RKO (cell line): ENCODE measurements around the gene ANKRD44.

Experiments used
- DNase-seq: peaks from one replicate; pipeline ENCODE4 v3.0.0-alpha.2; 2016; ENCODE audit warnings: low spot score

ANKRD44 gene

DNA sequence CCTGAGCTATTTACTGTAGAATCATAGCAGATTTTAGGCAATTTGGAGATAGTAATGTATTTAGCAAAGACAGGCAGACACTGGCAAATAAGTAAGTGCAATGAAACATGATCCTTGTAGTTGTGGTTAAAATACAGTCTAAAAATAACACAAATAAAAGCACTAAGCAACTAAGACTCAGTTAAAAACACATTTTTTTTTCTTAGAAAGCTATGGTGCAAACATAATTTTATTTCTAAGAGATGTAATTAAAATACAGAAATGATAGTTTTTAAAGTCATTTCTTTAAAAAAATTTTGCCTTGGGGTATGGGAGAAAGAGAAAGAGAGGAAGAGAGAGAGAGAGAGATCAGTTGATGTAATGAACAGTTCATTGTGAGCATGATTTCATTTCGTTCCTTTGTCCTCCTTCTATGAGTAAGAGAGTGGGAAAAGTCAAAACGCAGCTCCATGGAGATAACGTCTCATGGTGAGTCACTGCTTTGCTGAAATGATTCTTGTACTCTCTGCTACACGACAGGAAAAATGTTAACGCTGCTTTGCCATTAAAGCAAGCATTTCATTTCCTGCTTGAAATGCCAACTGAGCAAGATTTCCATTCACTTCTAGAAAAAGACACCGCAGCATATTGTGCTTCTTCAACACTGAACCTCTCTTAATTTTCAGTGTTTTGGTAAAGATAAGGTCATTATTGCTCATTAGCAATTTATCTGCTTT is 322.8 kb downstream of the ANKRD44 start:
- DNase-seq = peak; percentile 98

DNA sequence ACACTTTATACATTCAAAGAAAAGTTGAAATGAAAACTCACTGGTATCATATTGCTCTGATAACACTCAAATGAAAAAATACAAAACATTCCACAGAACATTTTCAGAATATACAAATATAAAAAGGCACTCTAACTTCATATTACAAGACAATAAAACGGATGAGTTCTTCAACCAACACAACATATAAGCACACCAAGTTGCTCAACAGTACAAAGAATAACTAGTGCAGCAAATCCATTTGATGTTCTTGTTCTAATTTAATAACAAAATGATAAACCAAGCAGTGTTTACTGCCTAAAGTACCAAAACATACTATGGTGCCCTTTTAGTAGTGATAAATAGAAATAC is 323.3 kb downstream of the ANKRD44 start:
- DNase-seq = no peak

DNA sequence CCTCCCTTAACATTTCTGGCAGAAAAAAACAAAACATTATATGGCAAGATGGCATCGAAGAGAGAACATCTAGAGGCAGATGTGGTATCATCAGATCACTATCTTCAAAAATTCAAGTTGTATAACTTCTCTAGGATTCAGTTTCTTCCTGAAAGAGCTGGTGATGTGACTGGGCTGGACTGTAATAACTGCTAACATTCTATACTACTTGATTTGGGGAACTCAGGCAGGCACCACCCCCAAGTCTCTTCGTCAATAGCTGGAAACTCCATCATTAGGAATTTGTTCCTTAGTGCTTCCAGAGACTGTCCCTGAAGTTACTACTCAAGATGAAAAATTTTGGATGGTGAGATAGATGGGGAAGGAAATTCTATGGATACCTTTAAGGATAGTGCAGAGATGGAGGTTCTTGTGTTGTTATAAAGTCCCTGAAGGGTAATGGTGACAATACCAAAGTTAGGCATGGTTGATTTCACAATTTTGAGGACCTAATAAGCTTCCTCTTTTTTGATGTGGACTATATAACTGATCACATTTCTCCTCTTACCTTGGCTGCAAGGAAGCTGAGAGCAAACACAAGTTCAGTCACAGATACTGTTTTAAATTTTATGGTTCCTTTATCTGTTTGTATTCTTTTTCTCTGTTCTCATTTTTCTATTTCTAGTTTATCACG is 324.9 kb downstream of the ANKRD44 start:
- no peak for DNase-seq

DNA sequence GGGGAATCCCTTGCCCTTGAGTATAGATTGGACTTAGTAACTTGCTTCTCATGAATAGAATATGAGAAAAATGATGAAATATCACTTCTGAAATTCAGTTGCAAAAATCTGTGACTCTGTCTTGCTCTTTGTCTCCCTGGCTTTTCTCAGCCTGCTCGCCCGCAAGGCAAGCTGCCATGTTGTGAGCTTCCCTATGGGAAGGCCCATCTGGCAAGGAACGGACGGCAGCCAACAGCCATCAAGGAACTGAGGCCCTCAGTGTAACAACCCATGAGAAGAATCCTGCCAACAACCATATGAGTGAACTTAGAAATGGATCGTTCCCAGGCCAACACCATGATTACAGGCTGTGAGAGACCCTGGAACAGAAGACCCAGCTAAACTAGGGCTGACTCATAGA is 325.7 kb downstream of the ANKRD44 start:
- DNase-seq = no peak

DNA sequence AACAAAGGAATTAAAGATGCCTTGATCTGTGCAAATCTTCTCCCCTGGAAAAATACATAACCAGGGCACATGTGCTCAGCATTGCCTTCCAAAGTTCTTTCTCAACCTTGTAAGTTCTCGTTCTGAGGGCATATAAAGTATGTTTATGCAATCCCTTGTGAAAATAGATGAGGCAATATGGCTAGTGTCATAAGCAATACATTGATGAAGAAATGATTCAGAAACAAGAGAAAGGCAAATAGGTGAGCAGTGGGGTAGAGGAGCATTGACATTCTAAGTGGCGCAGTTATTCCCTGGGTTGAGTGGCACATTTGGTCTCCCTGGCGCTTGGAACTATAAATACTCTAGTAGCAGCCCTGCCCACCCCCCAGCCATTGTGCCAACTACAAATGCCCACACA is 326.6 kb downstream of the ANKRD44 start:
- DNase-seq = no peak

DNA sequence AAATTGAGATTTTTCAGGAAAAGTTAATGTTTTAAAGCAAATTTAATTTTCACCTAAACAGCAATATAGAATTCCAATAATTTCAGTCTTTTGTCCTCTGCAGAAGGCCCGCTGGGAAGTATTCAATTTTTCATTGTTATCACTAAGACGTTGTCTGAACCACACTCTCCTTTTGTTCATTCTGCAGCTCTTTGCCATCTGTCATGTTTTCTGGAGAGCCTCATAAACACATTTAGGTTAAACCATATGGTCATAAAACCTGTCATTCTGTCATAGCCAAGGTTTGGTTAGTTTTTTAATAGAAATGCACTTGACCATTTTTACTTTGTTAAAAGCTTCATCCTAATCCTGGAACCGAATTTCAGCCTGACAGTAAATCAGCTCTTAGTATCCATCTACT is 330.1 kb downstream of the ANKRD44 start:
- no peak for DNase-seq

DNA sequence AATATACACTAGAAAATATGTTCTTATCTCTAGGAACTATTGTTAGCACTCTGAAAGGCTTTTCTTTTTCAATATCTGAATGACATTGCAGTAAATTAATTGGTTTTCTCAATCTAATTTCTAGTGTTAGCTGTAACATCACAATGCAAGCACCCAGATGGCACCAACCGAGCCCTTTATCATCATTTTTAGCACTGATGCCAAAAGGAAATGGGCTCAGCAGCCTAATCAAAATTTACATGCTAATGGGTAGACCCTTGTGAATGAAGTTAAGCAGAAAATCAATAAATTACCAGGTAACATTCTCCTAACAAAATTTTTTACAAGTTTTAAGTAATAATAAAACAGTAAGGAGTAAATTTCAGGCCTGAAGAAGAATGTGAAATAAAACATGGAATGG is 330.6 kb downstream of the ANKRD44 start:
- DNase-seq = no peak

DNA sequence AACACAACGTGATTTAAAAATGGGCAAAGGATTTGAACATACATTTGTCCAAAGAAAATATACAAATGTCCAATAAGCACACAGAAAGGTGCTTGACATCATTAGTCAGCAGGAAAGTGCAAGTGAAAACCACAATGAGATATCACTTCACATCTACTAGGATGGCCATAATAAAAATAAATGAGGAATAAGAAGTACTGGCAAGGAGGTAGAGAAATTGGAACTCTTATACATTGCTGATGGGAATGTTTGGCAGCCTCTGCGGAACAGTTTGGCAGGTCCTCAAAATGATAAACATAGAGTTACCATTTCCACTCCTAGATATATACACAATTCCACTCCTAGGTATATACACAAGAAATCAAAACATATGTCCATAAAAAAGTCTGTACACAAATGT is 333.1 kb downstream of the ANKRD44 start:
- no peak for DNase-seq

DNA sequence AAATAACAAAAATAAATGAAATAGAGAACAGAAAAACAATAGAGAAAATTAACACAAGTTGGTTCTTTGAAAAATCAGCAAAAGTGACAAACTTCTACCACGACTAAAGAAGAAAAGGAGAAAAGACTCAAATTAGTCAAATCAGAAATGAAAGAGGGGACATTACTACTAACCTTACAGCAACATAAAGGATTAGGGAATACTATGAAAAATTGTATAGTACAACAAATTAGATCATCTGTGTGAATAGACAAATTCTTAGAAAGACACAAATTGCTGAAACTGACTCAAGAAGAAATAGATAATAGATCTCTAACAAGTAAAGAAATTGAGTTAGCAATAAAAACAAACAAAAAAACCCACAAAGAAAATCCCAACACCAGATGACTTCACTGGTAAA is 335.6 kb downstream of the ANKRD44 start:
- DNase-seq = no peak

DNA sequence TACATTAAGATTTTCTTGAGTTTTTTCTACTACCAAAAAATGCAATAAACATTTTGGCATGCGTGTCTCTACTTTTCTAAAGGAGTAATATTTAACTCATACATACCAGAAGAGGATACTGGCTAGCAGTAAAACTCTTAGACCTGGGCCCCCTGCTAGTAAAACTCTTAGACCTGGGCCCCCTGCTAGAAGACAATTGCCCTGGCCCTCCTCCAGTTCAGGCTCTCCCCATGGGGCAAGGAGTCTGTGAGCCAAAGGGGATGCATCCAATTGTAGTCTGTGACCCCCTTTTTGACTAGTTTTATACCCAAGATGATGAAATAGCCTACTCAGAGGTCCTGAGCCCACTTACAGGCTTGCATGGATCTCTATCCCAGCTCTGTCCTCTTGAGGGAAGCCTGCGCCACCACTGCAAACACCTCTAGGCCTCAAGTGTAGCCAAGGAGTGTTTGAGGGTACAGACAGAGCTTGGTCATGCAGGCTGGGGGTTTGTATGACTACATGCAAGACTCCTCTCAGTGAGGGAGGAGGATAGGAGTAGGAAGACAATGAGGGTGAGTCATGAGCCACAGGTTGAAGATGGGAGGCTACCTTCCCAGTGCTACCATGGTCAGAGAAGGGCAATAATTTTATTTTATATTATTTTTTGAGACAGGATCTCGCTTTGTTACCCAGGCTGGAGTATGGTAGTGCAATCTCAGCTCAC is 338.9 kb downstream of the ANKRD44 start:
- DNase-seq = no peak

DNA sequence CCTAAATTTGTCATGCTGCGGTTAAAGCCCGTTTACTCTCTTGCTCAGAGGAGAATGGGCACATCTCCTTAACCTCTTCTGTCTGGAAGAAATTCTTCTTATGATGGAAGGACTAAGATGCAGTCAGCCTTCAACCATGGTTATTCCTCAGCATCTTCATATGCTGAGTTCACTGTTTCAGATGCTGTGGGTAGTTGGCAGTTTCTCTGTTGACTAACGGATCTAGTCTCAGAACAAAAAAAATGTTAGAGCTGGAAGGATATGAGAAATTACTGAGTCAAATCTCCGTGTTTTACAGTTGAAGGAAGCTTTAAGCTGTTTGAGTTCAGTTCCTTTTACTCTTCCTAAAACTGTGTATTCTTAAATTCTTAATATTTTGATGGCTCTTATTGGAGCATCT is 340.5 kb downstream of the ANKRD44 start:
- DNase-seq = peak; percentile 14

DNA sequence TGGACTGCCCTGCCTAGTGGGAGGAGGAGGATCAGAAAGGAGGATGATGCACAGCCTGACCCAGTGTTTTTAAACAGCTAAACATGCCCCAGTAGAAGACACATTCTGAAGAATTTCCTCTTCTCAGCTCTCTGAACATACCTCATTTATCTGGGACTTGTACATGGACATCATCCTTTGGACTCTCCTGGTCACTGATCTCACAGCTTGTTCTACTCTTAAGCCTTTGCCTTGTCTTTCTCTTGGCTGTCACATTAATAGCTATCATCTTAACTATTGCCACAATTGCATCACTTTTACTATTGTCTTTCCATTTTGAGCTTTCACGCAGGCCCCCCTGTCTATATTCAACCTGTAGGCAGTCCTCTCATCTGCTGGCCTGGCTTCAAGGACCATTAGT is 342.1 kb downstream of the ANKRD44 start:
- DNase-seq = no peak

DNA sequence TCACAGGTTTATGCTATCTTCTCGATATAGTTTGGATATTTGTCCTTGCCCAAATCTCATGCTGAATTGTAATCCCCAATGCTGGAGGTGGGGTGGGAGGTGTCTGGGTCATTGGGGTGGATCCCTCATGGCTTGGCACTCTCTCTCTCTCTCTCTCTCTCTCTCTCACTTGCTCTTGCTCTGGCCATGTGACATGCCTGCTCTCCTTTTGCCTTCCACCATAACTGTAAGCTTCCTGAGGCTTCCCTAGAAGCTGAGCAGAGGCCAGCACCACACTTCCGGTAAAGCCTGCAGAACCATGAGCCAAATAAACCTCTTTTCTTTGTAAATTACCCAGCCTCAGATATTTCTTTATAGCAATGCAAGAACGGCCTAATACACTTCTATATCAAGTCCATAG is 342.8 kb downstream of the ANKRD44 start:
- DNase-seq = no peak

DNA sequence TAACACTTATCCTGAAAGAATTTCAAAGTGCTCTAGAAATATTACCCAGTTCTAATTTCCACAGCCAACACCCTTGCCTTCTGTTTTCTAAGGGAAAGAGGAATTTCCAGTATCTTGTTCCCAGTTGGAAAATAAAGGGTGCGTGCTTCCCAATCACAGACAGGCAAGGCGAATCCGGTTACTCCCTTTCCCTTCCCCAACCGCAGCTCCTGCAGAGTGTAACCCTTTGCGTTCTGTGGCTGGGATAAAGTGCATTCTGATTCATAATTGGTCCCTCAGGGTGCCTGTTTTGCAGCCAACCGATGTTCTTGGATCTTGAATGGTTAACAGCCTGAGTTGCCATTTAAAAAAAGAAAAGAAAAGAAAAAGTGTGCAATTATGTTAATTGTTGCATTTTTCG is 343.5 kb downstream of the ANKRD44 start:
- no peak for DNase-seq

DNA sequence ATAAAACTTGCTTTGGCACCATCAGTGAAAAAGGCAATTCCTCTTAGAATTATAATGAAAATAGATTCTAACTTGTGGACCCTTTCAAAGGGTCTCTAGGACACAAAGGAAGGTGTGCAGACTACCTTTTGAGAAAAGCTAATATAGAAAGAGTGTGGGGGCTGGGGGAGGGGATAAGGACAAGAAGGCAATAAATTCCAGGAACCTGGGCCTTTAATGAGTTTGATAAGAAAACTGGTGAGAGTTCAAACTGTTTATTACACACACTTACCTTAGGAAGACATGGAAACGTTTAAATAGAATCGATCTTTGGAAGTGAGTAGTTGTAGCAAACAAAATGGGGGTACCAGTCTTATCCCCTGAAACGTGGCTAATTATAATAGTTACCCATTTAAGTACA is 344.5 kb downstream of the ANKRD44 start:
- DNase-seq = no peak

DNA sequence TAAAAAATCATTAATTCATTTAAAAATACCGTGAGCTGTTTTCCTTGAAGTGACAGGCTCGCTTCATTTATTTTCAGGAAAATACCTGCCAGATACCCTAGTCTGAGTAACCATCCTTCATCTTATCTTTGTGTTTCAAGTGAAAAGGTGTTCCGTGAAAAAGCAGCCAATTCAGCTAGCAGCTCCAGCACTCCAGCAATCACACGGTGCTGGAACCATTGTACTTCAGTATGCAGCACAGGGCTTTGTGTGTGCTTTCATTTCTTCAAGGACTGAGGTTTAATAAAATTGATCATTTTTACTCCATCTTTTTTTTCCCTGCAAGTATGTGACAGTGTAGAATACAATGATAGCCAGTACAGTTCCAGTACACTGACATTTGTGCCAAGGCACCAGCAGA is 344.9 kb downstream of the ANKRD44 start:
- no peak for DNase-seq

DNA sequence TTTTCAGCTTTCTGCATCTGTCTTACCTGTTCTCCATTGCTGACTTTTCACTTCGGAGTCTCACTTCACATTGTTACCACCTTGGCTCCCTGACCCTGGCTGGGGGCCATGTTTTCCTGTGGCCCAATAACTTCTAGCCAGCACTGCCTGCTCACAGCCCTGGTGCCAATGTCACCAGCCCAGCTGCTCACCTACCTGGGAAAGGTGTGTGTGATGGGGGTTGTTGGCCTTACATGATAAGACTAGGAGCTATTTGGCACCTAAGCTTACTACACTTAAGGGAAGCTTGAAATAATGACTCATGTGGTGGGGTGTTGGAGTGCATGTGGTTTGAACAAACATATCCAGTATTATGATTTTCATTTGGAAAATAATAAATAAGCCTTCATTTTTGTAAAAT is 346.6 kb downstream of the ANKRD44 start:
- DNase-seq = no peak

DNA sequence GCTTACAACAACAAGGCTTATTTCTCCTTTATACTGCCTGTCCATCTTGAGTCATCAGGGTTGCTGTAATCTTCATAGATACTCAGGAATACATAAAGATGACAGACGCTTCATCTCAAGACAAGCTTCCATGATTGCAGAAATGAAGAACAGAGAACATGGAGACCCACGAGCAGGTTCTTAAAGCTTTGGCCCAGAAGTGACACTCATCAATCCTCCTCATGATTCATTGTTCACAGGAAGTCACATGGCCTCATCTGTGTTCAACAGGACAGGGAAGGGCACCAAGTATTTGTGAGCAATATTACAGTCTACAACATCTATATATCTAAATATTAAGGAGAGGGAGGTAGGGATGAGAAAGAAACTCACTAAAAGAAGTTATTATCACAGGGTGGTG is 347.5 kb downstream of the ANKRD44 start:
- peak; percentile 43 for DNase-seq

DNA sequence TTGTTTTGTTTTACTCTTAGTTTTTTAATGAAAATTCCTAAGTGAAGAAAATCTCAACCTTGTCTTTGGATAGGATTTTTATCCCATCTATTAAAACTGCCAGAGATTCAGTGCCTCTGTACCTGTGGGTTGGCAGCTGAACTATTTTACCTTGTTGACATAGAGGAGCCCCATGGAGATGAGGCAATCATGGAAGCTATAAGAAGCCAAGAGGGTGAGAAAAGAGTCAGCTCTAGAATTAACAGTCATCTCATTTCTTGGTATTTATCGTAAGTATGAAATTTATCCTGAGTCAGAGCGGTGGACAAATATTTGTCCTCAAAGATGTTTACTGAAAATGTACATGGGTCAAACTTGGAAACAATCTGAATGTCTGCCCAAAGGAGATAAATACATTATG is 348.3 kb downstream of the ANKRD44 start:
- DNase-seq = no peak

DNA sequence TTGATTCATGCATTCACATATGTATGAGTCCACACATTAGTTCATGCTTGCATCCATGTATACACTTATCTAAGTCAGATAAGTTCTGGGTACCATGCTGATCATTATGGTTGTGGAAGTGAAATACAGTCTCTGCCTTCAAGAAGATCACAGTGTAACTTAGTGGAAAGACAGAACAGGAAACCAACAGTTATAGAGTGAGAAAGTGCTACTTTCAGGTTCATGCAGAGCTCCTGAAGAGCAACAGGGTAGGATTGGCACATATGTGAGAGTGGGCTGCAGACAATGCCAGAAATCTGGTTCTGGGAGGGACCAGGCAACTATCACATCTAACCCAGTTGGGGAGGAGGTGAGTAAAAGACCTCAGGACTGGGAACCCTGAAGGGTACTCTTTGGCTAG is 348.7 kb downstream of the ANKRD44 start:
- DNase-seq = no peak

DNA sequence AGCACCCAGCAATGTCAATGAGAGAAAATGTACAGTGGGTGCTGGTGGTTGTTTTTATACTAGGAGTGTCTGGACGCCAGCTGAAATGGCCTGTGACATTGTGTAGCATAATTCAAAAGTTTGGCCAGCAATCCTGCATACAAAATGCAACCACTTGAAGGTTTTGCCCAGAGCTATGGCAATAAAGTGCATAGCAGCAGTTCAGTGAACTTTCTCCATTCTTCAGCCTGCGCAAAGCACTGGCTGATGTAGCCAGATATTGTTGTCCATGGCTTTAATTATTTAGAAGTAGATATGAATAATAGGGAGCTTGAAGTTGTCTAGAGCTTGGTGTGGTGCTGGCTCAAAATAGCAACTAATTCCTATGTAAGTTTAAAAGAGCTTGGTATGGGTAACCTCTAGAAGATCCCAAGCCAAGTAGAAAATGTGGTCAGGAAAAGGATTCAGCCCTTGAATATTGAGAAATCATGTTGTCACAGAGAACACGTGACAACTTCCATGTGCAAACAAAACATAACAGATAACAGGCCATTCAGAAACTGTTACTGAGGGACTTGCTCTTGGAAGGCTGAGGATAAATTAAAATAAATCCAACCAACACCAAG is 350.7 kb downstream of the ANKRD44 start:
- no peak for DNase-seq

DNA sequence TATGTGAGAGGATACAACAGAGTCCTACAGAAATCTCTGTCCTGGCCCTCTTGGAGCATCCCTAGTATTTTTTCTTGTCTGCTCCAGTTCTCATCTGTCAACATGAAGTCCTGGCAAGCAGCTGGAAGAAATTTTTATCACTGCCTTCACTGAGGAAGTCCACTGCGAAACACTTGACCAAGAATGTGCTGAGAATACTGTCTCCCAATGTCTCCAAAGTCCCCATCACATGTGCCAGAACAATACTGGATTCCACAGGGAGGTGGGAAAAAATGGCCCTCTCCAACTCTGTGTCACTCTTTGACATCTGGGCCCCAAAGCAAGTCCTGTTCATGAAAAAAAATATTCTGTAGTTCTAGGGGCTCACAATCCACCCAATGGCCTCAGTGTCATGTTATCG is 351.3 kb downstream of the ANKRD44 start:
- no peak for DNase-seq

DNA sequence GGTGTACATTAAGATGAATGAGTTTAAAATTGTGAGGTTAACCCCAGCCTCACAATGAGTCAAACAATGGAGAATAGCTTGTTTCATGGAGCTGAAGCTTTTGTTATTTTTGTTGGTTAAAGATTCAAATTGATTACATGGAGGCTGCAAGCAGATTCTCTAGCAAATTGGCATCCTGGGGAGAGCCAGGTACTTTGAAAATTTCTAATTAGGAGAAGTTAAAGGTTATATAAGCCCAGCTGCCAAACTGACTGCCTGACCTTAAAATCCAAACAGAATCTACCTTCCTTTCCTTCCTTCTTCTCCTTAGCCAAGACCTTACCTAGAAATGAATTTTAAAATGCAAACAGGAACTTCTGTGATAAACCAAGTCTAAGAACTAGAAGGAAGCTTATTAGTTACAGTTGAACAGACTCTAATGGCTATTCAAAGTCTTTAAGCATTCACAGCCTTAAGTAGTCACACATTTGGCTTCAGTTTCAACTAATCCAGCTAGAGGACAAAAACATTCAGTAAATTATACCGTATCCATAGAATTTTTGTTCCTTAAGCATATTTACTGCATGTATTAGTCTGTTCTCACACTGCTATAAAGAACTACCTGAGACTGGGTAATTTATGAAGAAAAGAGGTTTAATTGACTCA is 352.6 kb downstream of the ANKRD44 start:
- DNase-seq = no peak
